Loucy (cell line): ENCODE results near the gene RAPGEF1.

Experiments
- EZH2phosphoT487 ChIP-seq: fragments of 200-600 bp; IDR thresholded peaks from 2 replicates; pipeline ENCODE4 v1.6.1; 2018; ENCODE audit warnings: antibody characterized with exemption, mild to moderate bottlenecking, moderate library complexity, borderline replicate concordance
- TF ChIP-seq, protein P1 (sequence below): fragments of 200-600 bp; sonication (generic); conservative IDR thresholded peaks from 2 replicates; pipeline ENCODE4 v1.5.1; 2014; ENCODE audit warnings: mild to moderate bottlenecking, antibody characterized with exemption, low read length

DNA sequence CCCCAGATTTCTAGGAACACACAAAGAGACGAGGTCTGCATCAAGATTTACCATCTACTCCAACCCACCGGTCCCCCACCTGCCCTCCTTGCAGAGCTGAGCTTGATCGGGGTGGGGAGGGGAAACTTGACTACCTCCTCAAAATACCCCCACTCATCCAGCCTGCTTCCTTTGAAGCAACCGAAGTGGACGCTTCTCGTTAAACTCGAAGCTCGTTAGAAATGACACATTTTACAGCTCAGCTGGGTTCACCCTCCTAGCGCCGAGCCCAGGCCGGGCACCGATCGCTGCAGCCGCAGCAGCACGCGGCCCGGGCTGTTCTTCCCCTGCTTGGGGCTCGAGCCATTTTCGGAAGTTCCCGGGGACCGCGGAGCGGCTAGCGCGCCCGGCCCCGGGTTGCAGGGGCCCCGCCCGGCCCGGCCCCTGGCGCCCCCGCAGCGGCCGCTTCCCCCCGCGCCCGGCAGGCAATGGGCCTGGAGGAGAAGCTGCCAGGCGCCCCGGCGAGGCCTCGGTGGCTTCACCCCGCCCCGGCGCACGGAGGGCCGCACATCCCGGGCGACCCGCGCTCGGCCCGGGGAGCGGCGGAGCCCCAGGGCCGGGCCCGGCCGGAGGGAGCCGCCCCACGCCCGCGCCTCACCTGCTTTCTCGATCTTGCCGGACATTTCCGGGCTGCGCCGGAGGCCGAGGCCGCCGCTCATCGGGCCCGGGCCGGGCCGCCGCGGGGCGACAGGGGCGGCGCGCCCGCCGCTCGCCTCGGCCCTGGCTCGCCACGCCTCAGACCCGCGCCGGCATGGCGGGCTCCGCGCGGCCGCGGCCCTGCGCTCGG lies 530 bp downstream of the RAPGEF1 start:
- TF ChIP-seq, protein P1, sequence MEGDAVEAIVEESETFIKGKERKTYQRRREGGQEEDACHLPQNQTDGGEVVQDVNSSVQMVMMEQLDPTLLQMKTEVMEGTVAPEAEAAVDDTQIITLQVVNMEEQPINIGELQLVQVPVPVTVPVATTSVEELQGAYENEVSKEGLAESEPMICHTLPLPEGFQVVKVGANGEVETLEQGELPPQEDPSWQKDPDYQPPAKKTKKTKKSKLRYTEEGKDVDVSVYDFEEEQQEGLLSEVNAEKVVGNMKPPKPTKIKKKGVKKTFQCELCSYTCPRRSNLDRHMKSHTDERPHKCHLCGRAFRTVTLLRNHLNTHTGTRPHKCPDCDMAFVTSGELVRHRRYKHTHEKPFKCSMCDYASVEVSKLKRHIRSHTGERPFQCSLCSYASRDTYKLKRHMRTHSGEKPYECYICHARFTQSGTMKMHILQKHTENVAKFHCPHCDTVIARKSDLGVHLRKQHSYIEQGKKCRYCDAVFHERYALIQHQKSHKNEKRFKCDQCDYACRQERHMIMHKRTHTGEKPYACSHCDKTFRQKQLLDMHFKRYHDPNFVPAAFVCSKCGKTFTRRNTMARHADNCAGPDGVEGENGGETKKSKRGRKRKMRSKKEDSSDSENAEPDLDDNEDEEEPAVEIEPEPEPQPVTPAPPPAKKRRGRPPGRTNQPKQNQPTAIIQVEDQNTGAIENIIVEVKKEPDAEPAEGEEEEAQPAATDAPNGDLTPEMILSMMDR = no peak
- TF ChIP-seq EZH2phosphoT487 = no peak
